Stimulated activated CD4-positive, alpha-beta T cell treated with anti-CD3 and anti-CD28 coated beads, TNF-alpha, amount 100 ng/mL, for 48 hours (primary cell): ENCODE measurements around the gene RAC2.

Source experiments
- DNase-seq, 3 donors: peaks; one replicate each; pipeline ENCODE4 v3.0.0-alpha.2; 2020; ENCODE audit warnings: low read depth in 3 of 3

Gene RAC2

GRCh38 chr22:37187891-37188761, 55.9 kb downstream of the RAC2 start, which contains the start of gene C1QTNF6:
C1QTNF6 (minus strand) TSS chr22:37188247; CDS start chr22:37188213, 34 bp downstream.
- DNase-seq, result no peak

GRCh38 chr22:37187552-37187890, 56.5 kb downstream of the RAC2 start:
- no peak for DNase-seq

- DNase-seq, result no peak
Measured at GRCh38 chr22:37186997-37187522, 57.0 kb downstream of the RAC2 start.

- peak in 1 of 3 donors; percentile 24 for DNase-seq
Measured at GRCh38 chr22:37186228-37186996, 57.7 kb downstream of the RAC2 start.

GRCh38 chr22:37185646-37186227, 58.3 kb downstream of the RAC2 start:
- no peak for DNase-seq

GRCh38 chr22:37184816-37185541, 59.1 kb downstream of the RAC2 start:
- DNase-seq, result no peak

GRCh38 chr22:37184380-37184755, 59.7 kb downstream of the RAC2 start:
- DNase-seq, result no peak

- DNase-seq, result no peak
Measured at GRCh38 chr22:37183432-37184379, 60.4 kb downstream of the RAC2 start.

GRCh38 chr22:37182949-37183245, 61.2 kb downstream of the RAC2 start:
- no peak for DNase-seq

- DNase-seq, result no peak
Measured at GRCh38 chr22:37182101-37182948, 61.7 kb downstream of the RAC2 start.

- DNase-seq, result no peak
Measured at GRCh38 chr22:37181681-37182080, 62.4 kb downstream of the RAC2 start.

GRCh38 chr22:37180531-37181231, 63.4 kb downstream of the RAC2 start:
- DNase-seq, result no peak

GRCh38 chr22:37179622-37180420, 64.2 kb downstream of the RAC2 start:
- DNase-seq, result no peak

GRCh38 chr22:37179126-37179470, 65.0 kb downstream of the RAC2 start:
- no peak for DNase-seq

GRCh38 chr22:37178350-37179125, 65.5 kb downstream of the RAC2 start:
- DNase-seq, result no peak

- no peak for DNase-seq
Measured at GRCh38 chr22:37177755-37178154, 66.3 kb downstream of the RAC2 start.

- no peak for DNase-seq
Measured at GRCh38 chr22:37177221-37177620, 66.8 kb downstream of the RAC2 start.
